Transverse colon (tissue), 4 donors: ENCODE data around the gene AIF1L. TPM values are rescaled to one million over a fixed set of nuclear protein-coding genes. Genes with fewer than 3 reads are reported as not detected.

Experiments
- DNase-seq: peaks from one replicate; pipeline ENCODE4 v3.0.0-alpha.2; 2019
- H3K27ac ChIP-seq, 4 donors: fragments of 200-600 bp; sonication (generic); 2 replicates each; pipeline ENCODE4 v1.5.1; 2016 to 2018; ENCODE audit warnings: inconsistent platforms in 4 of 4
- H3K27me3 ChIP-seq: fragments of 200-600 bp; sonication (generic); 2 replicates; pipeline ENCODE4 v1.5.1; 2017; ENCODE audit warnings: inconsistent platforms
- H3K36me3 ChIP-seq, 4 donors: fragments of 200-600 bp; sonication (generic); 2 replicates each; pipeline ENCODE4 v1.5.1; 2017 to 2019; ENCODE audit warnings: inconsistent platforms in 4 of 4
- H3K4me1 ChIP-seq, 4 donors: fragments of 200-600 bp; sonication (generic); 2 replicates each; pipeline ENCODE4 v1.5.1; 2017 to 2020; ENCODE audit warnings: inconsistent platforms in 4 of 4
- H3K4me3 ChIP-seq, 4 donors: fragments of 200-600 bp; sonication (generic); 1 replicate in 1 of 4; 2 replicates in 3 of 4; pipeline versions ENCODE4 v1.5.1 to v1.6.1; 2017 to 2019; ENCODE audit warnings: inconsistent platforms in 4 of 4
- H3K9me3 ChIP-seq, 2 donors: fragments of 200-600 bp; sonication (generic); 2 replicates each; pipeline ENCODE4 v1.5.1; 2017 to 2019; ENCODE audit warnings: inconsistent platforms in 2 of 2
- EP300 ChIP-seq: sonication (generic); formaldehyde crosslinking; IDR thresholded peaks from one replicate; pipeline ENCODE4 v1.6.1; 2017; ENCODE audit warnings: antibody characterized with exemption, low read depth
- POLR2A ChIP-seq: fragments of 450-650 bp; IDR thresholded peaks from one replicate; pipeline ENCODE4 v1.6.1; 2016; ENCODE audit warnings: antibody characterized with exemption, mild to moderate bottlenecking, moderate library complexity
- POLR2AphosphoS5 ChIP-seq, 3 donors: sonication (generic); formaldehyde crosslinking; IDR thresholded peaks; one replicate each; pipeline ENCODE4 v1.6.1; 2016; ENCODE audit warnings: antibody characterized with exemption in 3 of 3
- WGBS, 2 donors: methylation state at CpG; one replicate each; pipeline ENCODE4 v1.1.5; 2018; ENCODE audit warnings: low coverage in 1 of 2; 5-methylcytosine and 5-hydroxymethylcytosine counted together
- in situ Hi-C, 4 donors: fragments of 200-750 bp; cut with MboI; loops; one replicate each; pipeline versions ENCODE4 v1.15.0 to v1.15.1; 2017; ENCODE audit warnings: low sequenced_read_pairs in 3 of 4, low pct_ligation_motif_present in 1 of 4, low pct_unique_long_range_greater_than_20kb in 1 of 4
- intact Hi-C: fragments of 100-400 bp; cut with DNase I; formaldehyde crosslinking; loops from one replicate; pipeline ENCODE4 v1.15.1; 2023; ENCODE audit warnings: low total_unique reads
- total RNA-seq, 4 donors: library from RNA; depleted of rRNA; stranded (reverse); fragments of >200 nt; gene quantifications; one replicate each; pipeline ENCODE4 v1.1.0, GENCODE V29; 2016
- TF ChIP-seq, protein P1 (sequence below), 5 experiments: fragments of 200-600 bp in 3 of 5; fragments of 450-650 bp in 2 of 5; sonication (generic) in 3 of 5; IDR thresholded peaks; 1 replicate in 2 of 5; 2 replicates in 3 of 5; pipeline ENCODE4 v1.5.1; 2016 to 2017; ENCODE audit warnings: antibody characterized with exemption in 5 of 5, inconsistent platforms in 3 of 5, mild to moderate bottlenecking in 2 of 5, moderate library complexity in 1 of 5

The AIF1L gene
- total RNA-seq, 4 donors from 2014 or later = 0.75 to 4.4 (median 1.7) TPM

DNA sequence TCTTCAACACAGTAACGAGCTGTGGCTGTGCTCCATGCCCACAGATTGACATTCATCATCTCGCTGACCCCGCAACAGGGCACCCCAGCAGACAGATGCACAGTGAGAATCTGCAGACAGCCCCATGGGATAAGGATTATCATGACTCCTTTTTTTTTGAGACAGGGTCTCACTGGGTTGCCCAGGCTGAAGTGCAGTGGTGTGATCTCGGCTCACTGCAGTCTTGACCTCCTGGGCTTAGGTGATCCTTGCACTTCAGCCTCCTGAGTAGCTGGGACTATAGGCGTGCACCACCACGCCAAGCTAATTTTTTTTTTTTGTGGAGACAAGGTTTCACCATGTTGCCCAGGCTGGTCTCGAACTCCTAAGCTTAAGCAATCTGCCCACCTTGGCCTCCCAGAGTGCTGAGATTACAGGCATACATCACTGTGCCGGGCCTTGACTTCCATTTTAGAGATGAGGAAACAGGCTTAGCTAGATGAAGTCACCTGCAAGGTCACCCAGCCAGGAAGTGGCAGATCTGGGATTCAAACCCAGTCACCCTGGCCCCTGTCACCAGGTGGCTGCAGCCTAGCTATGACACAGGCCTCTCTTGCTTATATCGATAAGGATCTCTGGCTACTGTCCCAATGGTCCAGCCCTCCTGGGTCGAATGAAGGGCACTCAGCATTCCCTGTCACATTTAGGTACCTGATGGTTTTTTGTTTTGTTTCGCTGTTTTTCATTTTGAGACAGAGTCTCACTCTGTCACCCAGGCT, 5.1 kb downstream of the AIF1L start:
- Histone ChIP-seq H3K27ac (no peak overlapping the region), H3K4me3 (no peak overlapping the region), H3K4me1 (peaks cover 0 to 8% (median 6%) of the 10 kb centered on the region in 4 donors), H3K36me3 (no peaks in the 10 kb centered on the region), H3K9me3 (no peaks in the 10 kb centered on the region), H3K27me3 (peaks cover 18% of the 10 kb centered on the region)
- no peak for TF ChIP-seq EP300
- TF ChIP-seq, protein P1, sequence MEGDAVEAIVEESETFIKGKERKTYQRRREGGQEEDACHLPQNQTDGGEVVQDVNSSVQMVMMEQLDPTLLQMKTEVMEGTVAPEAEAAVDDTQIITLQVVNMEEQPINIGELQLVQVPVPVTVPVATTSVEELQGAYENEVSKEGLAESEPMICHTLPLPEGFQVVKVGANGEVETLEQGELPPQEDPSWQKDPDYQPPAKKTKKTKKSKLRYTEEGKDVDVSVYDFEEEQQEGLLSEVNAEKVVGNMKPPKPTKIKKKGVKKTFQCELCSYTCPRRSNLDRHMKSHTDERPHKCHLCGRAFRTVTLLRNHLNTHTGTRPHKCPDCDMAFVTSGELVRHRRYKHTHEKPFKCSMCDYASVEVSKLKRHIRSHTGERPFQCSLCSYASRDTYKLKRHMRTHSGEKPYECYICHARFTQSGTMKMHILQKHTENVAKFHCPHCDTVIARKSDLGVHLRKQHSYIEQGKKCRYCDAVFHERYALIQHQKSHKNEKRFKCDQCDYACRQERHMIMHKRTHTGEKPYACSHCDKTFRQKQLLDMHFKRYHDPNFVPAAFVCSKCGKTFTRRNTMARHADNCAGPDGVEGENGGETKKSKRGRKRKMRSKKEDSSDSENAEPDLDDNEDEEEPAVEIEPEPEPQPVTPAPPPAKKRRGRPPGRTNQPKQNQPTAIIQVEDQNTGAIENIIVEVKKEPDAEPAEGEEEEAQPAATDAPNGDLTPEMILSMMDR (IDR thresholded peaks at IDR 0.05) = no peak
- TF ChIP-seq POLR2A = no peak
- TF ChIP-seq POLR2AphosphoS5 (IDR thresholded peaks at IDR 0.05) = no peak
- intact Hi-C loops (no loop called here), in situ Hi-C loops (no loop called here)
- no peak for DNase-seq
- WGBS, 2 donors = 73 to 88% methylated on average over 4 to 10 of the region's 11 CpGs

DNA sequence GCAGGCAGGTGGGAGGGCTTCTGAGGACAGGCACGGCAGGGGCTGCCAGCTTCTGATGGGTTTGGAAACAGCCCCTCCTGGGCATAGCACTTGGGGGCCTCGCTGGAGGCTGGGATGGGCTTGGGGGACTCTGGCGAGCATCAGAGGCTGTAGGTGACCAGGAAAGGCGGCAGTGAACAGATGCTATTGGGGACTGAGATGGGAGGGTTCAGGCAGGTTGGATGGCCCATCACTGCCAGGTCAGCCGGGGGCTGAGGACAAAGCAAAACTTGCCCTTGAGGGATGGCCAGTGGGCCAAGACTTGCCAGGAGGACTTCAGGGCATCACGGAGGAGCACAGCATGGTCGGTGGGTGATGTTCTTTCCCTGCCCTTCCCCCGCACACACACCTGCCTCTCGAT, 6.7 kb downstream of the AIF1L start:
- no peak for TF ChIP-seq POLR2AphosphoS5 (IDR thresholded peaks at IDR 0.05)
- TF ChIP-seq EP300 = no peak
- TF ChIP-seq, protein P1 (IDR thresholded peaks at IDR 0.05) = no peak
- TF ChIP-seq POLR2A = no peak
- H3K27ac ChIP-seq = peak overlapping the region in 1 of 4 donors; percentile 9
- no peak overlapping the region for H3K4me3 ChIP-seq
- no peaks in the 10 kb centered on the region for H3K9me3 ChIP-seq
- WGBS, 2 donors = 81% methylated on average over 9 of the region's 9 CpGs; no CpG with 5 or more reads in 1 of the 2 donors
- intact Hi-C loops (no loop called here), in situ Hi-C loops (no loop called here)
- DNase-seq = no peak
- H3K4me1 ChIP-seq = no peaks in the 10 kb centered on the region
- H3K36me3 ChIP-seq = no peaks in the 10 kb centered on the region
- peaks cover 1% of the 10 kb centered on the region for H3K27me3 ChIP-seq

DNA sequence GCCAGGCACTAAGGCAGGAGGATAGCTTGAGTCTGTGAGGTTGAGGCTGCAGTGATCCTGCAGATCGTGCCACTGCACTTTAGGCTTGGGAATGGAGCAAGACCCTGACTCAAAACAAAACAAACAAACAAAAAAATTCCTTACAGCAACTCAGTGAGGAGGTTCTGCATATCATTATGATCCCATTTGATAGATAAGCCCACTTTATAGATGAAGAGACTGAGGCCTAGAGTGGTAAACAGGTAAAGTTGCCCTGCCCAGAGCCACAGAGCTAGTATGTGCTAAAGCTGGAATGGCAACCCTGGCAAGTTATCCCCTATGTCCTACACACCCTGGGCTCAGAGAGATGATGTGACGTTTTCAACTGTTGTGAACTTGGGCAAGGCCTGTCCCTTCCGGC, 7.2 kb downstream of the AIF1L start:
- H3K27ac ChIP-seq = no peak overlapping the region
- 87% methylated on average over 3 of the region's 3 CpGs; no CpG with 5 or more reads in 1 of the 2 donors for WGBS, 2 donors
- H3K4me1 ChIP-seq = no peaks in the 10 kb centered on the region
- no peaks in the 10 kb centered on the region for H3K36me3 ChIP-seq
- in situ Hi-C loops = no loop called here
- H3K4me3 ChIP-seq = no peak overlapping the region
- intact Hi-C loops = no loop called here
- no peak for TF ChIP-seq EP300
- TF ChIP-seq POLR2AphosphoS5 (IDR thresholded peaks at IDR 0.05) = no peak
- TF ChIP-seq, protein P1 (IDR thresholded peaks at IDR 0.05) = no peak
- no peak for TF ChIP-seq POLR2A
- no peaks in the 10 kb centered on the region for H3K9me3 ChIP-seq
- no peak for DNase-seq
- H3K27me3 ChIP-seq = no peaks in the 10 kb centered on the region

DNA sequence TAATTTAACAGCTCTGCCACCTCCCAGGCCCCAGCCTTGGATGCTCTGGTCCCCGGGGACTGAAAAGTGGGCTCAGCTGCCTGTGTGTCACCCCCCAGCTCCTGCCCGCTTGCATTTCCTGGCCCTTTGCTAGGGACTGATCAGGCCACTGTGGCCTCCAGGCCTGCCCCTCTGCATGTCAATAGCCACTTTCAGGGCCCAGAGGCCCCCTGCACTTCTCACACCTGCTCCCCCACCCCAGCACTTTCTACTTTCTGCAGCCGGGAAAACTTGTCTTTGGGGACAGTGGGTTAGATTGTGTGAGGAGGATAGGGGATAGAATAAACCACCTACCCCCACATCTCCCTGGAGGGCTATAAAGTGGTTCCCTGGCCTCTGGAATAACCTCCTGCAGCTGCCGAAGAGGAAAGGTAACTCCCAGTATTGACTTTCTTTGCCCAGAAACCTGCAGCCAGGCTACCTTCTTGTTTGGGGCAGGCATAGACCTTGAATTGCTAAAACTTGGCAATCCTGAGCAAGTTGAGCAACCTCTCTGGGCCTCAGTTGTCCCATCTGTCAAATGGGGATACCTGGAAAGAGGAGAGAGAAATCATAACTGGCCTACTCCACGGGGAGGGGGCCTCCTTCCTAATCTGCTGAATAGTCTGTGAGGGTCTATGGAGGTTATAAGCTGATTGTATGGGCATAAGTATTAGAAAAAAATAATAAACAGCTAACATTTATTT, 7.8 kb downstream of the AIF1L start:
- TF ChIP-seq POLR2A (no peak), POLR2AphosphoS5 (IDR thresholded peaks at IDR 0.05) (no peak), EP300 (no peak)
- TF ChIP-seq, protein P1 (IDR thresholded peaks at IDR 0.05) = no peak
- 80% methylated on average over 5 of the region's 5 CpGs; no CpG with 5 or more reads in 1 of the 2 donors for WGBS, 2 donors
- no peak overlapping the region for H3K4me3 ChIP-seq
- no peaks in the 10 kb centered on the region for H3K36me3 ChIP-seq
- H3K4me1 ChIP-seq = no peaks in the 10 kb centered on the region
- no peak for DNase-seq
- intact Hi-C loops (no loop called here), in situ Hi-C loops (no loop called here)
- H3K27ac ChIP-seq = no peak overlapping the region
- H3K9me3 ChIP-seq = no peaks in the 10 kb centered on the region
- no peaks in the 10 kb centered on the region for H3K27me3 ChIP-seq
